CD4-positive, alpha-beta T cell (primary cell): Measurements from ENCODE around the gene SHISA6. TPM values are rescaled to one million over a fixed set of nuclear protein-coding genes. Genes with fewer than 3 reads are reported as not detected.

ENCODE experiments used
- ATAC-seq: fragments of 200-7000 bp; cut with Tn5 transposase; one replicate; pipeline ENCODE4 v1.10.0; 2022; ENCODE audit warnings: mild to moderate bottlenecking; ENCODE audit not compliant: poor library complexity
- CTCF ChIA-PET: fragments of 350-600 bp; sonication (Branson Sonifier 250); formaldehyde crosslinking; loops from one replicate; lab custom pipeline; 2021; ENCODE audit warnings: antibody characterized with exemption, inconsistent platforms; lab: Charles Lee
- POLR2A ChIA-PET: fragments of 350-600 bp; sonication (Branson Sonifier 250); formaldehyde crosslinking; loops from one replicate; lab custom pipeline; 2021; ENCODE audit warnings: antibody characterized with exemption, inconsistent platforms; lab: Charles Lee
- DNase-seq, 14 experiments: peaks; one replicate each; pipeline ENCODE4 v3.0.0-alpha.2; 2013 to 2020; ENCODE audit warnings: mixed read lengths in 2 of 14
- H3K27ac ChIP-seq, 2 donors: one replicate each; pipeline versions ENCODE4 v1.5.1 to v1.7.0; 2013; ENCODE audit warnings: low read length in 2 of 2, low read depth in 1 of 2, mild to moderate bottlenecking in 1 of 2
- H3K27me3 ChIP-seq, 2 experiments: 1 replicate in 1 of 2; 2 replicates in 1 of 2; pipeline versions ENCODE4 v1.6.1 to v1.7.0; 2013; ENCODE audit warnings: low read length in 2 of 2, control low read depth in 1 of 2, mild to moderate bottlenecking in 1 of 2, moderate library complexity in 1 of 2; ENCODE audit not compliant: insufficient read depth in 2 of 2, control insufficient read depth in 1 of 2
- H3K36me3 ChIP-seq: one replicate; pipeline ENCODE4 v1.6.1; 2013; ENCODE audit warnings: low read length, control low read depth; ENCODE audit not compliant: insufficient read depth
- H3K4me1 ChIP-seq: one replicate; pipeline ENCODE4 v1.6.1; 2013; ENCODE audit warnings: low read length, control low read depth; ENCODE audit not compliant: insufficient read depth
- H3K4me3 ChIP-seq: one replicate; pipeline ENCODE4 v1.5.1; 2013; ENCODE audit warnings: mild to moderate bottlenecking, low read length, moderate library complexity
- H3K9me3 ChIP-seq, 2 experiments: 1 replicate in 1 of 2; 2 replicates in 1 of 2; pipeline versions ENCODE4 v1.6.1 to v1.7.0; 2013; ENCODE audit warnings: low read length in 2 of 2, mild to moderate bottlenecking in 2 of 2, control low read depth in 1 of 2, moderate library complexity in 1 of 2; ENCODE audit not compliant: control insufficient read depth in 1 of 2, insufficient read depth in 1 of 2
- H3K27ac Mint-ChIP-seq: one replicate; pipeline ENCODE4 v1.8.0; 2020; ENCODE audit warnings: mixed read lengths
- H3K27me3 Mint-ChIP-seq: one replicate; pipeline ENCODE4 v1.8.0; 2021; ENCODE audit warnings: mixed read lengths
- H3K36me3 Mint-ChIP-seq: one replicate; pipeline ENCODE4 v1.8.0; 2021; ENCODE audit warnings: low read depth, mixed read lengths
- H3K4me1 Mint-ChIP-seq: one replicate; pipeline ENCODE4 v1.8.0; 2021; ENCODE audit warnings: low read depth, mixed read lengths
- H3K4me3 Mint-ChIP-seq: one replicate; pipeline ENCODE4 v1.8.0; 2020; ENCODE audit warnings: mild to moderate bottlenecking, mixed read lengths
- H3K9me3 Mint-ChIP-seq: one replicate; pipeline ENCODE4 v1.8.0; 2020; ENCODE audit warnings: mixed read lengths
- CTCF ChIP-seq: fragments of 200-600 bp; IDR thresholded peaks from one replicate; pipeline ENCODE4 v1.8.0; 2022; ENCODE audit warnings: antibody characterized with exemption, mild to moderate bottlenecking
- intact Hi-C, 2 experiments: fragments of 100-400 bp; cut with DNase I in 1 of 2; cut with micrococcal nuclease in 1 of 2; formaldehyde crosslinking; loops; one replicate each; pipeline versions ENCODE4 v1.15.1 to v1.9.0; 2023 to 2025; cut with DNase I, micrococcal nuclease
- total RNA-seq, 174 experiments: library from RNA in 2 of 174; stranded (reverse) in 2 of 174; gene quantifications; one replicate each; pipeline ENCODE4 v1.2.3 and lab custom pipeline; 2021 to 2026

SHISA6 gene
- total RNA-seq, 2 experiments from 2014 or later: not detected

- ChIA-PET CTCF (no interaction called here), POLR2A (no interaction called here)
- intact Hi-C loops: no loop called here
Measured at GRCh38 chr17:11272191-11272590, 31.2 kb downstream of the SHISA6 start.

GRCh38 chr17:11273596-11273995 is 32.6 kb downstream of the SHISA6 start:
- DNase-seq (no peak), ATAC-seq (no peak)
- intact Hi-C loops: no loop called here
- Histone ChIP-seq H3K27me3 (no peaks in the 10 kb centered on the region), H3K27ac (no peak overlapping the region), H3K4me1 (no peaks in the 10 kb centered on the region), H3K9me3 (peaks cover 0 to 39% of the 10 kb centered on the region in 2 experiments), H3K36me3 (no peaks in the 10 kb centered on the region), H3K4me3 (no peak overlapping the region)
- H3K4me3 Mint-ChIP-seq: no peak overlapping the region
- H3K9me3 Mint-ChIP-seq: peaks cover 14% of the 10 kb centered on the region
- no peaks in the 10 kb centered on the region for H3K36me3 Mint-ChIP-seq
- TF ChIP-seq CTCF: no peak
- ChIA-PET CTCF (no interaction called here), POLR2A (no interaction called here)
- no peaks in the 10 kb centered on the region for H3K27me3 Mint-ChIP-seq
- H3K27ac Mint-ChIP-seq: no peak overlapping the region
- H3K4me1 Mint-ChIP-seq: no peaks in the 10 kb centered on the region

More at GRCh38 chr17:11272191-11272590, 31.2 kb downstream of the SHISA6 start:
- H3K4me3 ChIP-seq: no peak overlapping the region
- Mint-ChIP-seq H3K36me3 (no peaks in the 10 kb centered on the region), H3K27ac (no peak overlapping the region), H3K4me3 (no peak overlapping the region), H3K27me3 (no peaks in the 10 kb centered on the region), H3K9me3 (peaks cover 8% of the 10 kb centered on the region), H3K4me1 (no peaks in the 10 kb centered on the region)
- no peak overlapping the region for H3K27ac ChIP-seq
- H3K9me3 ChIP-seq: peaks cover 0 to 34% of the 10 kb centered on the region in 2 experiments
- no peak for TF ChIP-seq CTCF
- no peaks in the 10 kb centered on the region for H3K36me3 ChIP-seq
- H3K4me1 ChIP-seq: no peaks in the 10 kb centered on the region
- ATAC-seq (no peak), DNase-seq (no peak)
- H3K27me3 ChIP-seq: no peaks in the 10 kb centered on the region

DNA sequence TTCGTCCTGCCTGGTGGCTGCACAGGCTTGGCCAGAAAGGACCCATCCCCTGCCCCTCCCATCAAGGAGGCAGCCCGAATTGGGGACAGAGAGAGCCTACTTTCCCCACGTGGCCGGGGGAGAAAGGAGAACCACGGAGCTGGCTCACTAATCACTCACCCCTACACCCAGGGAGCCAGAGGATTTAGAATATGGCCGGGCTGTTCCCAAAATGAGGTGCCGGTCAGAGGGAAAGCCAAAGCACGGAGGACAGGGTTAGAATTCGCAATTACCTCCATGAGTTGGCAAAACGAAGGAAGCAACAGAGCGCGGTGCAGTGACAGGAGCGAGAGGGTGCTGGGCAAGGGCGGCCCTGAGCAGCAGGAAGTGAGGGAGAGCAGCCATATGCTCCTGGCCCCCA is 33.1 kb downstream of the SHISA6 start:
- H3K4me3 Mint-ChIP-seq: no peak overlapping the region
- no peaks in the 10 kb centered on the region for H3K27me3 Mint-ChIP-seq
- H3K4me1 ChIP-seq: no peaks in the 10 kb centered on the region
- intact Hi-C loops: no loop called here
- no peak for TF ChIP-seq CTCF
- POLR2A ChIA-PET: no interaction called here
- no peaks in the 10 kb centered on the region for H3K27me3 ChIP-seq
- no peak for DNase-seq
- CTCF ChIA-PET: no interaction called here
- no peak overlapping the region for H3K4me3 ChIP-seq
- no peaks in the 10 kb centered on the region for H3K4me1 Mint-ChIP-seq
- no peaks in the 10 kb centered on the region for H3K36me3 Mint-ChIP-seq
- H3K27ac Mint-ChIP-seq: no peak overlapping the region
- ATAC-seq: no peak
- H3K36me3 ChIP-seq: no peaks in the 10 kb centered on the region
- peaks cover 14% of the 10 kb centered on the region for H3K9me3 Mint-ChIP-seq
- no peak overlapping the region for H3K27ac ChIP-seq
- H3K9me3 ChIP-seq: peaks cover 0 to 40% of the 10 kb centered on the region in 2 experiments
